B cell (primary cell): ENCODE data around the gene ADAMTS17. TPM values are rescaled to one million over a fixed set of nuclear protein-coding genes. Genes with fewer than 3 reads are reported as not detected.

Source experiments
- ATAC-seq: fragments of 200-7000 bp; cut with Tn5 transposase; one replicate; pipeline ENCODE4 v1.10.0; 2021; ENCODE audit warnings: low read depth, mild to moderate bottlenecking, moderate number of reproducible peaks, moderate library complexity
- CTCF ChIA-PET: fragments of 350-600 bp; sonication (Branson Sonifier 250); formaldehyde crosslinking; loops from one replicate; lab custom pipeline; 2021; ENCODE audit warnings: antibody characterized with exemption, inconsistent platforms; lab: Charles Lee
- POLR2A ChIA-PET: fragments of 350-600 bp; sonication (Branson Sonifier 250); formaldehyde crosslinking; loops from one replicate; lab custom pipeline; 2021; ENCODE audit warnings: antibody characterized with exemption; lab: Charles Lee
- DNase-seq: peaks from one replicate; pipeline ENCODE4 v3.0.0; 2013
- H2AFZ ChIP-seq: 2 replicates; pipeline ENCODE4 v1.6.1; 2012; ENCODE audit warnings: mild to moderate bottlenecking, low read depth, low read length; ENCODE audit not compliant: insufficient read depth, poor library complexity, severe bottlenecking
- H3K27ac ChIP-seq, 2 donors: 1 replicate in 1 of 2; 2 replicates in 1 of 2; pipeline ENCODE4 v1.5.1; 2012 to 2013; ENCODE audit warnings: low read length in 2 of 2, mild to moderate bottlenecking in 2 of 2, moderate library complexity in 1 of 2
- H3K27me3 ChIP-seq, 4 experiments: fragments of 200-600 bp in 1 of 4; sonication (generic) in 1 of 4; replicated peaks in 1 of 4; 1 replicate in 2 of 4; 2 replicates in 2 of 4; pipeline versions ENCODE4 v1.6.1 to v1.7.0; 2013 to 2016; ENCODE audit warnings: low read length in 3 of 4, mild to moderate bottlenecking in 2 of 4, mixed read lengths in 1 of 4, moderate library complexity in 1 of 4; ENCODE audit not compliant: insufficient read depth in 4 of 4, control insufficient read depth in 3 of 4; ENCODE audit errors: control extremely low read depth in 1 of 4
- H3K36me3 ChIP-seq, 2 experiments: replicated peaks in 1 of 2; 1 replicate in 1 of 2; 2 replicates in 1 of 2; pipeline versions ENCODE4 v1.6.1 to v1.7.1; 2013; ENCODE audit warnings: low read length in 1 of 2; ENCODE audit not compliant: insufficient read depth in 2 of 2, control insufficient read depth in 1 of 2; ENCODE audit errors: control extremely low read depth in 1 of 2, extremely low read depth in 1 of 2
- H3K4me1 ChIP-seq, 2 donors: fragments of 200-600 bp in 1 of 2; sonication (generic) in 1 of 2; 1 replicate in 1 of 2; 2 replicates in 1 of 2; pipeline versions ENCODE4 v1.5.1 to v1.6.1; 2013 to 2017; ENCODE audit warnings: low read length in 2 of 2; ENCODE audit not compliant: control insufficient read depth in 2 of 2, insufficient read depth in 2 of 2
- H3K4me2 ChIP-seq: replicated peaks from 2 replicates; pipeline ENCODE3; 2012; ENCODE audit warnings: mild to moderate bottlenecking, low read depth, low read length; ENCODE audit not compliant: poor library complexity, severe bottlenecking
- H3K4me3 ChIP-seq, 5 experiments: fragments of 200-600 bp in 1 of 5; sonication (generic) in 1 of 5; 1 replicate in 3 of 5; 2 replicates in 2 of 5; pipeline versions ENCODE4 v1.5.1 to v1.7.0; 2011 to 2016; ENCODE audit warnings: low read length in 4 of 5, mild to moderate bottlenecking in 4 of 5, low read depth in 2 of 5, control low read depth in 1 of 5, moderate library complexity in 1 of 5; ENCODE audit not compliant: insufficient read depth in 1 of 5; ENCODE audit errors: control extremely low read depth in 1 of 5, extremely low read depth in 1 of 5
- H3K79me2 ChIP-seq: fragments of 200-600 bp; sonication (generic); one replicate; pipeline ENCODE4 v1.6.0; 2016; ENCODE audit warnings: low read length; ENCODE audit not compliant: control insufficient read depth, insufficient read depth
- H3K9ac ChIP-seq: fragments of 200-600 bp; sonication (generic); 2 replicates; pipeline ENCODE4 v1.6.1; 2017; ENCODE audit warnings: mild to moderate bottlenecking, low read length, moderate library complexity
- H3K9me3 ChIP-seq, 3 donors: one replicate each; pipeline versions ENCODE4 v1.6.1 to v1.7.1; 2013; ENCODE audit warnings: low read length in 2 of 3; ENCODE audit not compliant: control insufficient read depth in 2 of 3, insufficient read depth in 1 of 3; ENCODE audit errors: control extremely low read depth in 1 of 3
- H4K20me1 ChIP-seq: 2 replicates; pipeline ENCODE4 v1.6.0; 2012; ENCODE audit warnings: mild to moderate bottlenecking, low read length; ENCODE audit not compliant: insufficient read depth, control insufficient read depth, poor library complexity, severe bottlenecking
- H3K27ac Mint-ChIP-seq: one replicate; pipeline ENCODE4 v1.8.0; 2021; ENCODE audit warnings: mixed read lengths
- H3K27me3 Mint-ChIP-seq: one replicate; pipeline ENCODE4 v1.8.0; 2021; ENCODE audit warnings: mixed read lengths
- H3K4me1 Mint-ChIP-seq: one replicate; pipeline ENCODE4 v1.8.0; 2021; ENCODE audit warnings: mixed read lengths
- H3K4me3 Mint-ChIP-seq: one replicate; pipeline ENCODE4 v1.8.0; 2021; ENCODE audit warnings: mixed read lengths
- H3K9me3 Mint-ChIP-seq: one replicate; pipeline ENCODE4 v1.8.0; 2022; ENCODE audit warnings: mixed read lengths; ENCODE audit not compliant: insufficient read depth
- CTCF ChIP-seq: fragments of 200-600 bp; IDR thresholded peaks from one replicate; pipeline ENCODE4 v1.8.0; 2022; ENCODE audit warnings: antibody characterized with exemption, mild to moderate bottlenecking
- EZH2 ChIP-seq: IDR thresholded peaks from 2 replicates; pipeline ENCODE4 v1.6.1; 2012; ENCODE audit warnings: borderline replicate concordance, low read depth, mild to moderate bottlenecking, moderate library complexity, low read length; ENCODE audit not compliant: insufficient read depth, poor library complexity, severe bottlenecking
- WGBS: methylation state at CpG from one replicate; pipeline ENCODE4 v1.1.5; 2013; ENCODE audit warnings: missing lambda C conversion rate; ENCODE audit not compliant: insufficient coverage; 5-methylcytosine and 5-hydroxymethylcytosine counted together
- intact Hi-C: fragments of 100-400 bp; cut with micrococcal nuclease; formaldehyde crosslinking; loops from one replicate; pipeline ENCODE4 v1.10.0; 2022
- polyA plus RNA-seq: library from polyadenylated mRNA; depleted of rRNA; stranded (reverse); fragments of >200 nt; gene quantifications from 2 replicates; pipeline ENCODE4 v1.2.3, GENCODE V29; 2012
- total RNA-seq, 2 donors: library from RNA; stranded (reverse); fragments of 120-200 nt in 1 of 2; gene quantifications; 1 replicate in 1 of 2; 2 replicates in 1 of 2; pipeline versions ENCODE4 v1.2.3 to v1.2.4, GENCODE V29; 2013 to 2022

Gene ADAMTS17
- total and polyA plus RNA-seq, 2 donors (not counting 1 experiment from before 2014, with no cell fraction given) = 0.10 TPM; not detected in 1

- Histone ChIP-seq H3K4me3 (no peak overlapping the region), H3K36me3 (no peaks in the 10 kb centered on the region), H2AFZ (no peak overlapping the region), H3K4me2 (no peak overlapping the region), H4K20me1 (no peaks in the 10 kb centered on the region), H3K79me2 (no peaks in the 10 kb centered on the region), H3K27me3 (no peaks in the 10 kb centered on the region), H3K9ac (no peak overlapping the region), H3K9me3 (peaks cover 0 to 30% (median 9%) of the 10 kb centered on the region in 3 donors), H3K4me1 (no peaks in the 10 kb centered on the region), H3K27ac (no peak overlapping the region)
- Mint-ChIP-seq H3K4me1 (no peaks in the 10 kb centered on the region), H3K27me3 (no peaks in the 10 kb centered on the region), H3K27ac (no peak overlapping the region), H3K9me3 (no peaks in the 10 kb centered on the region), H3K4me3 (no peak overlapping the region)
- ATAC-seq = no peak
- TF ChIP-seq CTCF (no peak), EZH2 (no peak)
- DNase-seq = no peak
- CTCF ChIA-PET = no interaction called here
- WGBS = 95% methylated on average over 3 of the region's 3 CpGs
- intact Hi-C loops = no loop called here
- POLR2A ChIA-PET = no interaction called here
Observed at GRCh38 chr15:100174904-100175275, 166.9 kb downstream of the ADAMTS17 start.

- peaks cover 0 to 30% (median 9%) of the 10 kb centered on the region in 3 donors for H3K9me3 ChIP-seq
- H3K79me2 ChIP-seq = no peaks in the 10 kb centered on the region
- Mint-ChIP-seq H3K27me3 (no peaks in the 10 kb centered on the region), H3K4me3 (no peak overlapping the region), H3K4me1 (no peaks in the 10 kb centered on the region), H3K27ac (no peak overlapping the region), H3K9me3 (no peaks in the 10 kb centered on the region)
- intact Hi-C loops = no loop called here
- no peak overlapping the region for H3K4me3 ChIP-seq
- H2AFZ ChIP-seq = no peak overlapping the region
- no peaks in the 10 kb centered on the region for H4K20me1 ChIP-seq
- H3K36me3 ChIP-seq = no peaks in the 10 kb centered on the region
- ATAC-seq (no peak), DNase-seq (no peak)
- no peaks in the 10 kb centered on the region for H3K4me1 ChIP-seq
- no peaks in the 10 kb centered on the region for H3K27me3 ChIP-seq
- no peak overlapping the region for H3K27ac ChIP-seq
- TF ChIP-seq EZH2 (no peak), CTCF (no peak)
- ChIA-PET POLR2A (no interaction called here), CTCF (interaction anchor here (1.1 kb wide), 1 partner anchor 176 kb away, joined by 3 read pairs; no protein-coding TSS in a partner anchor)
- 65% methylated on average over 4 of the region's 7 CpGs for WGBS
- no peak overlapping the region for H3K9ac ChIP-seq
- H3K4me2 ChIP-seq = no peak overlapping the region
Observed at GRCh38 chr15:100174159-100174903, 167.4 kb downstream of the ADAMTS17 start.
